ENCODE results near the gene RASGRF2.

The RASGRF2 gene

GRCh38 chr5:81222285-81222684, 262.1 kb downstream of the RASGRF2 start:
- H3K36me3 Mint-ChIP-seq = peaks cover 13% of the 10 kb centered on the region
- no peak overlapping the region for H3K27ac Mint-ChIP-seq
- no peaks in the 10 kb centered on the region for H3K4me1 Mint-ChIP-seq (ENCODE audit: low read depth)
- H3K4me3 Mint-ChIP-seq = no peak overlapping the region
- no peaks in the 10 kb centered on the region for H3K9me3 Mint-ChIP-seq (ENCODE audit: low read depth)
- H3K27me3 Mint-ChIP-seq = no peaks in the 10 kb centered on the region

DNA sequence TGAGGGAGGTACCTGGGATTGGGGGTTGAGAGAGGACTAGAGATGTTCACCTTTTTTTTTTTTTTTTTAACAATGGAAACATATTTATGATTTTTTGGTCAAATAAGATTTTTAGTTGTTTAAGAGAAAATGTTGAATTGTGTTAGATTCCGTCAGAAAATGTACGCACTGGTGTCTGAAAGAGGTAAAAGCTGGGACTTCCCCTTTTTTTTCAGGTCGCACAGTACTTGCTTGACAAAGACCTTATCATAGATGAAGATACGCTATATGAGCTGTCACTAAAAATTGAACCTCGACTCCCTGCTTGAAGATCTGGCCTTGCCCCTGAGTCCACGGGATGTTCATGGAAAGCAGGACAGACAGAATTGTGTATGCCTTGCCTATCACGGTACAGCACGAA, 265.3 kb downstream of the RASGRF2 start:
- Mint-ChIP-seq H3K9me3 (ENCODE audit: low read depth) (no peaks in the 10 kb centered on the region), H3K4me1 (ENCODE audit: low read depth) (no peaks in the 10 kb centered on the region), H3K4me3 (no peak overlapping the region), H3K27ac (no peak overlapping the region), H3K36me3 (peaks cover 7% of the 10 kb centered on the region), H3K27me3 (no peaks in the 10 kb centered on the region)

DNA sequence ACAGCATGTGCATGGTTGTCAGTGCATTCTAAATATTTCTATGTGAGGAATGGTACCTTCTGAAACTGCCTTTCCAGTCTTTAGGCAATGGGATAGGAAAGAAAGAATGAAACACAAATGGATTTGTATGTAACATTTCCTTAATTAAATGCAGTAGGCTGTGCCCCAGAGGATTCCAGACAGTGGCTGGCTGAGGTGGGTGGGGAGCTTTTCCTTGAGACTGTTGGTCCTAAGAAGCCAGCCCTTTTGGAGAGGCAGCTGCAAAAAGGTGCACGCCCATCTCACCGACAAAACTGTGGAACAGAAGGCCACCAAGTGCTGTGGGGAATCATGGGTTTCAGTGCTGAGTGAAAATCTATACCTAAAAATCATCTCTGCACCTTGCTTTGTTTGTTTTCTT, 266.1 kb downstream of the RASGRF2 start:
- no peaks in the 10 kb centered on the region for H3K4me1 Mint-ChIP-seq (ENCODE audit: low read depth)
- H3K4me3 Mint-ChIP-seq = no peak overlapping the region
- H3K9me3 Mint-ChIP-seq (ENCODE audit: low read depth) = no peaks in the 10 kb centered on the region
- no peaks in the 10 kb centered on the region for H3K27me3 Mint-ChIP-seq
- H3K27ac Mint-ChIP-seq = no peak overlapping the region
- H3K36me3 Mint-ChIP-seq = peaks cover 7% of the 10 kb centered on the region

DNA sequence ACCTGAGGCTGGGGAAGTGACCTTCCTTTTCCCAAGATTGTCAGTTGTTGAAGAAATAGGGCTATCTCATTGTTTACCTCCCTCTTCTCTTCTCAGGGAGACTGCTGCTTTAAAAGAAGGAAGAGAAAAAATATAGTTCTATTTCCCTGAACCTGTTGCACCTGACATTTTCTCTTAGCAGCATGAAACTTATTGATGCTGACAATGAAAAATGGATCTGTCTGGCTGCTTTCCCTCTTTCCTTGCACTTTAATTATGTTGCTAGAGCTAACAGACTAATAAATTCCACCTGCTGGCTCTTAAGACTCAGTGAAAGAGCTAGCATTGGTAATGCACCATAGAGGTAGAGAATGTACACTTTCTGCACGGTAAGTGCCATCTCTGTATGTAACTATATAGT, 266.8 kb downstream of the RASGRF2 start:
- H3K36me3 Mint-ChIP-seq = peaks cover 7% of the 10 kb centered on the region
- H3K4me3 Mint-ChIP-seq = no peak overlapping the region
- H3K4me1 Mint-ChIP-seq (ENCODE audit: low read depth) = no peaks in the 10 kb centered on the region
- no peaks in the 10 kb centered on the region for H3K9me3 Mint-ChIP-seq (ENCODE audit: low read depth)
- H3K27ac Mint-ChIP-seq = no peak overlapping the region
- no peaks in the 10 kb centered on the region for H3K27me3 Mint-ChIP-seq

- no peak overlapping the region for H3K4me3 Mint-ChIP-seq
- H3K9me3 Mint-ChIP-seq (ENCODE audit: low read depth) = no peaks in the 10 kb centered on the region
- H3K27ac Mint-ChIP-seq = no peak overlapping the region
- no peaks in the 10 kb centered on the region for H3K27me3 Mint-ChIP-seq
- H3K36me3 Mint-ChIP-seq = peaks cover 3% of the 10 kb centered on the region
- peaks cover 4% of the 10 kb centered on the region for H3K4me1 Mint-ChIP-seq (ENCODE audit: low read depth)
Observed at GRCh38 chr5:81228084-81228483, 267.9 kb downstream of the RASGRF2 start.

DNA sequence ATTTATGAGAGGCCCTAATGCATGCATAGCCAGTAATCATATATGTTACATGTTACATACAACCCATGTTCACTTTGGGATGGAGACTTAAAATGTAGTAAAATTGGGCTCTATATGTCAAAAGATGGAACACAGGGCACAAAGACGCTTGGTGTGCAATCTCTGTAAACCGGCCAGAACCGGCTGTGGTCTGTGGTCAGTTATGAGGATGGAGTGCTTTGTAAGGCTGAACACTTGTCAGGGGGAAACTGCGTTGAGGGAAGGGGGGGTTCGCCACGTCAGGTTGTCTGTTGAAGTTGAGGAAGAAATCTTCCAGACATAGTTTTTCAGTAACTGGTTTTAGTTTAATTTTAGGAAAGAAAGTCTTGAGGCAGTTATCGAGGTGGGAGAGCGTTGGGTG, 270.3 kb downstream of the RASGRF2 start:
- no peak overlapping the region for H3K4me3 Mint-ChIP-seq
- H3K4me1 Mint-ChIP-seq (ENCODE audit: low read depth) = peaks cover 20% of the 10 kb centered on the region
- H3K9me3 Mint-ChIP-seq (ENCODE audit: low read depth) = no peaks in the 10 kb centered on the region
- peaks cover 3% of the 10 kb centered on the region for H3K36me3 Mint-ChIP-seq
- no peak overlapping the region for H3K27ac Mint-ChIP-seq
- H3K27me3 Mint-ChIP-seq = no peaks in the 10 kb centered on the region

DNA sequence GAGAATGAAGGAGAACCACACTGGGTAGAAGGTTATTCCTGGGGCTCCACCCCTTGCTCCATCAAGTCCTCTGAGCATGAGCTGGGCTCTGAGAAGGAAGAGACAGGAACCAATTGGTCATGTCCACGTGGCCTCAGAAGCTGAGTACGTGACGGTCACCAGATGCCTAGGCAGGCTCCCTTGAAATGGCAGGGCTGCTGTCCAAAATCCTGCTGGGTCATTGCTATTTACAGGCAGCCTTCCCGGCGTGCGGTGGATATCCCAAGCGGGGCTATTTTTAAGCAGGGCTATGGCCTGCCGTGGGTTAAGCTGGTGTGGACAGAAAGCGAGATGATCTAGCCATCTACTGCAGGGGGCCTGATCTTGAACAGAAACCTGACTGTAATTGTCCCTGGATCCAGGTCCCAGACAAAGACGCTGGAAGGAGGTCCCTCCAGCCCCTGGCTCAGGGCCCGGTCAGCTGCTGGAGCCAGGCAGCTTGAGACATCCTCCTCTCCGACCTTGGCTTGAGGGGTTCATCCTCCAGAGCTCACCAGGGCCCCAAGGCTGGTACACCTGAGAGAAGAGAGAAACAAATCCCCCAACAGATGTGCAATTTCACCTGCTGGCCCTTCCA, 272.4 kb downstream of the RASGRF2 start:
- Mint-ChIP-seq H3K36me3 (peaks cover 4% of the 10 kb centered on the region), H3K4me3 (peak overlapping the region; percentile 17), H3K4me1 (ENCODE audit: low read depth) (peaks cover 20% of the 10 kb centered on the region)

DNA sequence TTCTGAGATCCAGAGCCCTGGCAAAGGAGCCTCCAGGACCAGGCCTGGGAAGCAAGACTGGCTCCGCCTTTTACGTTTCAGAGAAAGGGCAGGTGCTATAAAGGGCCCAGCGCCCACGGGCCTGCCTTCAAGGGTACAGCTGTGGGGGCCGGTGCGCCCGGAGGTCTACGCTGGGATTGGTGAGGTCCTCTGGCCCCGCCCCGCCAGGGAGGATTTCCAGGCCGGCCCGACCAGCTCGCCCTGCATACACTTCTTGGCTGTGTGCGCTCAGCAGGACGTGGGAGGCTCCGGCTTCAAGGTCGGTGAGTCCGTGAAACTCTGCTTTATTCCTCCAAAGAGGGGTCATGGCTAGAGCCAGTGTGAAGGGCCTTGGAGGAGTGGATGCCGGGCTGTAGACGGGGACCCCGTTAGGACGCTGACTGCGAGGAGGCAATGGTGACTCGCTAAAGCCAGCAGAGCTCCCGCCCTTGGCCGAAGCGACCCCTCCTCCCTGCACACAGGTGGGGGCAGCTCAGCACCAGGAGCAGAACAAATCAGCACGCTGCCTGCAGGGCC, 273.0 kb downstream of the RASGRF2 start, which contains the start of gene CKMT2:
Gene CKMT2, plus strand, starts transcription at position 243 of the 555 bp plus-strand sequence. CDS start 17,811 bp downstream, outside the sequence.
- H3K36me3 Mint-ChIP-seq = peaks cover 4% of the 10 kb centered on the region
- peak within 1 kb of the TSS; percentile 44 for H3K4me3 Mint-ChIP-seq
- H3K27ac Mint-ChIP-seq = no peak within 1 kb of the TSS
- H3K27me3 Mint-ChIP-seq = no peaks in the 10 kb centered on the region
- H3K4me1 Mint-ChIP-seq (ENCODE audit: low read depth) = peaks cover 20% of the 10 kb centered on the region
- H3K9me3 Mint-ChIP-seq (ENCODE audit: low read depth) = no peaks in the 10 kb centered on the region

More for the DNA sequence above, 272.4 kb downstream of the RASGRF2 start:
- no peaks in the 10 kb centered on the region for H3K27me3 Mint-ChIP-seq
- H3K27ac Mint-ChIP-seq = no peak overlapping the region
- no peaks in the 10 kb centered on the region for H3K9me3 Mint-ChIP-seq (ENCODE audit: low read depth)

- no peak overlapping the region for H3K27ac Mint-ChIP-seq
- H3K9me3 Mint-ChIP-seq (ENCODE audit: low read depth) = no peaks in the 10 kb centered on the region
- peaks cover 4% of the 10 kb centered on the region for H3K36me3 Mint-ChIP-seq
- peaks cover 20% of the 10 kb centered on the region for H3K4me1 Mint-ChIP-seq (ENCODE audit: low read depth)
- H3K4me3 Mint-ChIP-seq = no peak overlapping the region
- H3K27me3 Mint-ChIP-seq = no peaks in the 10 kb centered on the region
Observed at GRCh38 chr5:81234299-81234698, 274.1 kb downstream of the RASGRF2 start.

GRCh38 chr5:81234801-81235200, 274.6 kb downstream of the RASGRF2 start:
- Mint-ChIP-seq H3K9me3 (ENCODE audit: low read depth) (no peaks in the 10 kb centered on the region), H3K27ac (no peak overlapping the region), H3K4me3 (no peak overlapping the region), H3K36me3 (peaks cover 4% of the 10 kb centered on the region), H3K27me3 (no peaks in the 10 kb centered on the region), H3K4me1 (ENCODE audit: low read depth) (peaks cover 20% of the 10 kb centered on the region)

- no peaks in the 10 kb centered on the region for H3K27me3 Mint-ChIP-seq
- H3K36me3 Mint-ChIP-seq = peaks cover 4% of the 10 kb centered on the region
- no peak overlapping the region for H3K27ac Mint-ChIP-seq
- no peak overlapping the region for H3K4me3 Mint-ChIP-seq
- H3K4me1 Mint-ChIP-seq (ENCODE audit: low read depth) = peaks cover 20% of the 10 kb centered on the region
- H3K9me3 Mint-ChIP-seq (ENCODE audit: low read depth) = no peaks in the 10 kb centered on the region
Observed at GRCh38 chr5:81235287-81236072, 275.3 kb downstream of the RASGRF2 start.

GRCh38 chr5:81238460-81238859, 278.3 kb downstream of the RASGRF2 start:
- Mint-ChIP-seq H3K27ac (no peak overlapping the region), H3K36me3 (peaks cover 4% of the 10 kb centered on the region)

DNA sequence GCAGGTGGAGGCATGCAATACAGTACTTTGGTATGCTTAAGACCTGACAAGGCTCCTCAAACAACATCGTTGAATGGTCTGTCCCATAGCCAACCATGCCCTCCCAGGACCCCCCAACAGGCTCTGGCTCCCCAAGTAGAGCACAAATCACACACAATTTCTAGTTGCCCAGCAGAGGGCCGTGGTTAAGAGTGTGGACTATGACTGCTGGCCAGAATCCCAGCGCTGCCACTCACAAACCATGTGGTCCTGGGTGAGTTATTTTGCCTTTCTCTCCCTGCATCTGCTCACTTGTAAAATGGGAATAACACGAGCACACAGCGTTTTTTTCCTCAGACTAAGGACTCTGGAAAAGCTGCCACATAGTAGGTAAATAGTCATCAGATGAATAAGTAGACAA, 279.4 kb downstream of the RASGRF2 start:
- no peaks in the 10 kb centered on the region for H3K9me3 Mint-ChIP-seq (ENCODE audit: low read depth)
- H3K4me1 Mint-ChIP-seq (ENCODE audit: low read depth) = peaks cover 6% of the 10 kb centered on the region
- H3K4me3 Mint-ChIP-seq = no peak overlapping the region
- no peak overlapping the region for H3K27ac Mint-ChIP-seq
- peaks cover 4% of the 10 kb centered on the region for H3K36me3 Mint-ChIP-seq
- H3K27me3 Mint-ChIP-seq = no peaks in the 10 kb centered on the region

More at GRCh38 chr5:81238460-81238859, 278.3 kb downstream of the RASGRF2 start:
- no peaks in the 10 kb centered on the region for H3K27me3 Mint-ChIP-seq
- H3K4me1 Mint-ChIP-seq (ENCODE audit: low read depth) = peaks cover 16% of the 10 kb centered on the region
- H3K4me3 Mint-ChIP-seq = no peak overlapping the region
- no peaks in the 10 kb centered on the region for H3K9me3 Mint-ChIP-seq (ENCODE audit: low read depth)

DNA sequence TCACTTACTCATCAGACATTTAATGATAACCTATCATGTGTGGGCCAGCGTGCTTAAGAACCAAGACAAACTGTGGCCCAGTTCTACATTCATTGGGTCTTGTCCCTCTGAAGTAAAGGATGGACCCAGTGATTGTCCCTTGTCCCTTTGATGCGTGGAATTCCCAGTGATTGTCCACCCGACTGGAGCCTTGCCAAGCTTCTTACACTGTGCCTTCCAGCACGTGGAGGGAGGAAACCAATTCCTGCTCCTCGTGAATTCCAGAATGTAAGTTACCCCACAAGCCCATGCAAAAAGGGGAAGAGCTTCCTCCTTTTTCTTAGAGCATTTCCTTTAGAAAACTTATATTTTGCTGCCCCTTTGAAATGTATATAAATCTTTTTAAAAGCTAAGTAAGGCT, 280.8 kb downstream of the RASGRF2 start:
- Mint-ChIP-seq H3K4me3 (no peak overlapping the region), H3K9me3 (ENCODE audit: low read depth) (no peaks in the 10 kb centered on the region), H3K27ac (no peak overlapping the region), H3K27me3 (no peaks in the 10 kb centered on the region), H3K4me1 (ENCODE audit: low read depth) (no peaks in the 10 kb centered on the region), H3K36me3 (peaks cover 4% of the 10 kb centered on the region)

DNA sequence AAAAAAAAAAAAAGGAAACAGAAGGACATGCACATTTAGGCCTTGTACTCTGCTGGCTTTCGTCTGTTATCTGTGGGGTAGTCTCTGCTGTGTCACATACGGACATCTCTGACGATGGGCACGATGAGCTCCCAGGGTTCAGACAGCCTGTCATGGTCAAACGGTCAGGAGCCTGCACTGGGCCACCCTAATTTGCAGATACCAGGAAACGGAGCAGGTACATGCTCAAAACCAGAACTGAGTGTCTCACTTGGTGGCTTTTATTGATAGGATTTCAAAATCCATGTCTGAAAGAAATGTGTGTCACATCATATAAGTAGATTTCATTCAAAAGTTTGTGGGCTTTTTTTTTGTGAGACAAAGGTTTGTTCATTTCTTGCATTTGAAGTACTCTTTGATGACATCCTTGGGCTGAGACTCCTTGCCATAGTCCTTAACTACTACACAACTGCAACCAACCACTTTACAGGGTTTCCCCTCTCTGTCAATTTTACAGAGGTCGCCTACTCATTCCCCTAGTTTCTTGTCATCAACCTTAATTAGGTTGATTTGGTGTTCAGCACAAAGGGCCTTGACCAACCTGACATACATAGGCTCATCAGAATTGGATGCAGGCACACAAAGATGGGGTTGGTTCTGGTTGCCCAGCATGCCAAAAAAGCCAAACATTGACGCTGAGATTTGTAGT, 281.9 kb downstream of the RASGRF2 start:
- no peak overlapping the region for H3K27ac Mint-ChIP-seq
- no peaks in the 10 kb centered on the region for H3K36me3 Mint-ChIP-seq
- no peaks in the 10 kb centered on the region for H3K4me1 Mint-ChIP-seq (ENCODE audit: low read depth)
- H3K9me3 Mint-ChIP-seq (ENCODE audit: low read depth) = no peaks in the 10 kb centered on the region
- H3K4me3 Mint-ChIP-seq = no peak overlapping the region
- H3K27me3 Mint-ChIP-seq = no peaks in the 10 kb centered on the region
